Activated naive CD8-positive, alpha-beta T cell treated with anti-CD3 and anti-CD28 coated beads, Interleukin-2, amount 50 U/mL, for 24 hours (primary cell): ENCODE data around the gene SERPINA4.

Experiments used
- ATAC-seq: fragments of 150-1000 bp; cut with Tn5 transposase; one replicate; pipeline ENCODE4 v1.10.0; 2021
- DNase-seq: peaks from one replicate; pipeline ENCODE4 v3.0.0; 2021
- H3K27ac Mint-ChIP-seq: one replicate; pipeline ENCODE4 v1.8.0; 2021; ENCODE audit warnings: mild to moderate bottlenecking, mixed read lengths
- H3K27me3 Mint-ChIP-seq: one replicate; pipeline ENCODE4 v1.8.0; 2021; ENCODE audit warnings: mixed read lengths
- H3K36me3 Mint-ChIP-seq: one replicate; pipeline ENCODE4 v1.8.0; 2021; ENCODE audit warnings: low read depth, mixed read lengths
- H3K4me1 Mint-ChIP-seq: one replicate; pipeline ENCODE4 v1.8.0; 2021; ENCODE audit warnings: mixed read lengths
- H3K4me3 Mint-ChIP-seq: one replicate; pipeline ENCODE4 v1.8.0; 2021; ENCODE audit warnings: mild to moderate bottlenecking, moderate library complexity, mixed read lengths
- H3K9me3 Mint-ChIP-seq: one replicate; pipeline ENCODE4 v1.8.0; 2021; ENCODE audit warnings: mixed read lengths

Gene SERPINA4

GRCh38 chr14:94560751-94561655 lies at the start of gene SERPINA4:
SERPINA4 (plus strand) TSS chr14:94561442; CDS start chr14:94563483, 2,041 bp downstream.
- no peaks in the 10 kb centered on the region for H3K36me3 Mint-ChIP-seq
- peaks cover 3% of the 10 kb centered on the region for H3K9me3 Mint-ChIP-seq
- H3K27ac Mint-ChIP-seq: no peak within 1 kb of the TSS
- DNase-seq (no peak), ATAC-seq (no peak)
- no peak within 1 kb of the TSS for H3K4me3 Mint-ChIP-seq
- no peaks in the 10 kb centered on the region for H3K4me1 Mint-ChIP-seq
- peaks cover 2% of the 10 kb centered on the region for H3K27me3 Mint-ChIP-seq

- ATAC-seq: no peak
- H3K36me3 Mint-ChIP-seq: no peaks in the 10 kb centered on the region
- H3K27me3 Mint-ChIP-seq: peaks cover 3% of the 10 kb centered on the region
- no peak overlapping the region for H3K27ac Mint-ChIP-seq
- H3K4me1 Mint-ChIP-seq: no peaks in the 10 kb centered on the region
- DNase-seq: no peak
- no peak overlapping the region for H3K4me3 Mint-ChIP-seq
- H3K9me3 Mint-ChIP-seq: peaks cover 7% of the 10 kb centered on the region
These were observed 46.9 kb upstream of the SERPINA4 start for GRCh38 chr14:94514351-94514750.

- ATAC-seq (no peak), DNase-seq (no peak)
- Mint-ChIP-seq H3K4me3 (no peak overlapping the region), H3K36me3 (no peaks in the 10 kb centered on the region), H3K9me3 (peaks cover 12% of the 10 kb centered on the region), H3K27ac (no peak overlapping the region), H3K4me1 (no peaks in the 10 kb centered on the region), H3K27me3 (peaks cover 3% of the 10 kb centered on the region)
These were observed 45.8 kb upstream of the SERPINA4 start for GRCh38 chr14:94515426-94515825.

GRCh38 chr14:94515856-94516255 lies 45.4 kb upstream of the SERPINA4 start:
- Mint-ChIP-seq H3K4me1 (no peaks in the 10 kb centered on the region), H3K4me3 (no peak overlapping the region), H3K36me3 (no peaks in the 10 kb centered on the region), H3K27ac (no peak overlapping the region), H3K27me3 (peaks cover 3% of the 10 kb centered on the region), H3K9me3 (peaks cover 12% of the 10 kb centered on the region)
- ATAC-seq (no peak), DNase-seq (no peak)

- ATAC-seq: no peak
- no peaks in the 10 kb centered on the region for H3K36me3 Mint-ChIP-seq
- H3K27me3 Mint-ChIP-seq: peaks cover 3% of the 10 kb centered on the region
- no peak overlapping the region for H3K27ac Mint-ChIP-seq
- DNase-seq: no peak
- H3K4me1 Mint-ChIP-seq: no peaks in the 10 kb centered on the region
- H3K9me3 Mint-ChIP-seq: peaks cover 12% of the 10 kb centered on the region
- no peak overlapping the region for H3K4me3 Mint-ChIP-seq
These were observed 44.0 kb upstream of the SERPINA4 start for GRCh38 chr14:94517248-94517640.

GRCh38 chr14:94517641-94518257 lies 43.5 kb upstream of the SERPINA4 start:
- H3K4me1 Mint-ChIP-seq: no peaks in the 10 kb centered on the region
- ATAC-seq: no peak

GRCh38 chr14:94521375-94522114 lies 39.7 kb upstream of the SERPINA4 start:
- no peaks in the 10 kb centered on the region for H3K36me3 Mint-ChIP-seq
- no peaks in the 10 kb centered on the region for H3K4me1 Mint-ChIP-seq
- H3K9me3 Mint-ChIP-seq: peaks cover 12% of the 10 kb centered on the region
- H3K27me3 Mint-ChIP-seq: peaks cover 13% of the 10 kb centered on the region
- H3K27ac Mint-ChIP-seq: no peak overlapping the region
- DNase-seq: no peak
- ATAC-seq: no peak
- H3K4me3 Mint-ChIP-seq: no peak overlapping the region

More at GRCh38 chr14:94517641-94518257, 43.5 kb upstream of the SERPINA4 start:
- Mint-ChIP-seq H3K36me3 (no peaks in the 10 kb centered on the region), H3K4me3 (no peak overlapping the region), H3K27me3 (peaks cover 3% of the 10 kb centered on the region), H3K27ac (no peak overlapping the region), H3K9me3 (peaks cover 12% of the 10 kb centered on the region)
- no peak for DNase-seq

- H3K36me3 Mint-ChIP-seq: no peaks in the 10 kb centered on the region
These were observed 39.0 kb upstream of the SERPINA4 start for GRCh38 chr14:94522115-94522724.

GRCh38 chr14:94523265-94523664 lies 38.0 kb upstream of the SERPINA4 start:
- ATAC-seq: no peak
- Mint-ChIP-seq H3K27me3 (peaks cover 16% of the 10 kb centered on the region), H3K4me3 (no peak overlapping the region), H3K4me1 (no peaks in the 10 kb centered on the region), H3K36me3 (no peaks in the 10 kb centered on the region), H3K27ac (no peak overlapping the region), H3K9me3 (peaks cover 12% of the 10 kb centered on the region)
- DNase-seq: no peak

More at GRCh38 chr14:94522115-94522724, 39.0 kb upstream of the SERPINA4 start:
- Mint-ChIP-seq H3K4me3 (no peak overlapping the region), H3K27me3 (peaks cover 12% of the 10 kb centered on the region), H3K4me1 (no peaks in the 10 kb centered on the region), H3K9me3 (peaks cover 12% of the 10 kb centered on the region), H3K27ac (no peak overlapping the region)
- no peak for DNase-seq
- no peak for ATAC-seq

GRCh38 chr14:94524093-94524492 lies 37.1 kb upstream of the SERPINA4 start:
- no peak overlapping the region for H3K4me3 Mint-ChIP-seq
- no peaks in the 10 kb centered on the region for H3K36me3 Mint-ChIP-seq
- H3K27me3 Mint-ChIP-seq: peaks cover 16% of the 10 kb centered on the region
- peaks cover 7% of the 10 kb centered on the region for H3K9me3 Mint-ChIP-seq
- no peak overlapping the region for H3K27ac Mint-ChIP-seq
- H3K4me1 Mint-ChIP-seq: no peaks in the 10 kb centered on the region
- no peak for DNase-seq
- no peak for ATAC-seq

GRCh38 chr14:94531187-94531586 lies 30.1 kb upstream of the SERPINA4 start:
- no peak overlapping the region for H3K27ac Mint-ChIP-seq
- H3K27me3 Mint-ChIP-seq: peaks cover 5% of the 10 kb centered on the region
- H3K4me3 Mint-ChIP-seq: no peak overlapping the region
- H3K9me3 Mint-ChIP-seq: peaks cover 5% of the 10 kb centered on the region
- no peak for ATAC-seq
- H3K4me1 Mint-ChIP-seq: no peaks in the 10 kb centered on the region
- no peak for DNase-seq
- no peaks in the 10 kb centered on the region for H3K36me3 Mint-ChIP-seq

GRCh38 chr14:94532447-94532846 lies 28.8 kb upstream of the SERPINA4 start:
- no peak for ATAC-seq
- no peaks in the 10 kb centered on the region for H3K4me1 Mint-ChIP-seq

GRCh38 chr14:94535506-94535905 lies 25.7 kb upstream of the SERPINA4 start:
- Mint-ChIP-seq H3K27me3 (peaks cover 4% of the 10 kb centered on the region), H3K9me3 (peaks cover 5% of the 10 kb centered on the region), H3K4me3 (no peak overlapping the region), H3K27ac (no peak overlapping the region), H3K36me3 (no peaks in the 10 kb centered on the region), H3K4me1 (no peaks in the 10 kb centered on the region)
- DNase-seq: no peak
- no peak for ATAC-seq

More at GRCh38 chr14:94532447-94532846, 28.8 kb upstream of the SERPINA4 start:
- peaks cover 5% of the 10 kb centered on the region for H3K9me3 Mint-ChIP-seq
- H3K4me3 Mint-ChIP-seq: no peak overlapping the region
- H3K36me3 Mint-ChIP-seq: no peaks in the 10 kb centered on the region
- DNase-seq: no peak
- H3K27ac Mint-ChIP-seq: no peak overlapping the region
- H3K27me3 Mint-ChIP-seq: peaks cover 2% of the 10 kb centered on the region

GRCh38 chr14:94536836-94537235 lies 24.4 kb upstream of the SERPINA4 start:
- Mint-ChIP-seq H3K27ac (no peak overlapping the region), H3K36me3 (no peaks in the 10 kb centered on the region), H3K4me3 (no peak overlapping the region), H3K27me3 (peaks cover 7% of the 10 kb centered on the region), H3K9me3 (peaks cover 5% of the 10 kb centered on the region), H3K4me1 (no peaks in the 10 kb centered on the region)
- DNase-seq (no peak), ATAC-seq (no peak)
